Gastroesophageal sphincter (tissue), 3 donors: Measurements from ENCODE around the gene LDB1.

Experiments
- CTCF ChIP-seq, 4 experiments: fragments of 200-600 bp in 2 of 4; fragments of 450-650 bp in 2 of 4; sonication (generic) in 1 of 4; IDR thresholded peaks; one replicate each; pipeline ENCODE4 v1.5.1; 2017 to 2019; ENCODE audit warnings: antibody characterized with exemption in 4 of 4, mild to moderate bottlenecking in 2 of 4, moderate library complexity in 2 of 4
- POLR2A ChIP-seq, 2 donors: fragments of 450-650 bp; IDR thresholded peaks; one replicate each; pipeline ENCODE4 v1.6.1; 2017; ENCODE audit warnings: antibody characterized with exemption in 2 of 2, mild to moderate bottlenecking in 2 of 2, moderate library complexity in 1 of 2
- POLR2AphosphoS5 ChIP-seq: sonication (generic); formaldehyde crosslinking; IDR thresholded peaks from one replicate; pipeline ENCODE4 v1.6.1; 2017; ENCODE audit warnings: antibody characterized with exemption

GRCh38 chr10:102112210-102112817, 7.9 kb downstream of the LDB1 start:
- TF ChIP-seq CTCF (IDR thresholded peaks at IDR 0.05) = no peak
- TF ChIP-seq POLR2A (IDR thresholded peaks at IDR 0.05) = no peak
- no peak for TF ChIP-seq POLR2AphosphoS5
